NB4 (cell line): Measurements from ENCODE around the gene SCN2B.

Experiments
- CTCF ChIP-seq: IDR thresholded peaks from one replicate; pipeline ENCODE4 v1.5.1; 2012; ENCODE audit warnings: low read depth, low read length
- POLR2A ChIP-seq: IDR thresholded peaks from 2 replicates; pipeline ENCODE4 v1.6.1; 2011; ENCODE audit warnings: mild to moderate bottlenecking; ENCODE audit not compliant: insufficient read length; ENCODE audit errors: extremely low read depth

- no peak for TF ChIP-seq CTCF
- no peak for TF ChIP-seq POLR2A
Observed at GRCh38 chr11:118146554-118146953, 29.9 kb downstream of the SCN2B start.
